Chondrocyte (in vitro differentiated cells): ENCODE results near the gene FKBP11. TPM values are rescaled to one million over a fixed set of nuclear protein-coding genes. Genes with fewer than 3 reads are reported as not detected.

Experiments used
- DNase-seq: peaks from one replicate; pipeline ENCODE4 v3.0.0; 2021; ENCODE audit warnings: mixed read lengths, low spot score
- H3K27ac Mint-ChIP-seq: one replicate; pipeline ENCODE4 v1.8.0; 2021; ENCODE audit warnings: mild to moderate bottlenecking, moderate library complexity, mixed read lengths; ENCODE audit not compliant: unreplicated experiment
- H3K27me3 Mint-ChIP-seq: 2 replicates; pipeline ENCODE4 v1.8.0; 2021; ENCODE audit warnings: low read depth, mixed read lengths
- H3K36me3 Mint-ChIP-seq: 2 replicates; pipeline ENCODE4 v1.8.0; 2021; ENCODE audit warnings: low read depth, mixed read lengths
- H3K4me1 Mint-ChIP-seq: 2 replicates; pipeline ENCODE4 v1.8.0; 2021; ENCODE audit warnings: low read depth, mild to moderate bottlenecking, mixed read lengths
- H3K4me3 Mint-ChIP-seq: one replicate; pipeline ENCODE4 v1.8.0; 2021; ENCODE audit warnings: mild to moderate bottlenecking, moderate library complexity, mixed read lengths; ENCODE audit not compliant: unreplicated experiment
- H3K9me3 Mint-ChIP-seq: 2 replicates; pipeline ENCODE4 v1.8.0; 2021; ENCODE audit warnings: low read depth, mixed read lengths
- total RNA-seq: library from RNA; stranded (reverse); gene quantifications from 3 replicates; pipeline ENCODE4 v1.2.1, GENCODE V29; 2021
- TF ChIP-seq, protein P1 (sequence below): fragments of 200-600 bp; sonication (generic); IDR thresholded peaks from 2 replicates; pipeline ENCODE4 v1.5.0; 2021; ENCODE audit warnings: antibody characterized with exemption, mild to moderate bottlenecking, moderate library complexity

Gene FKBP11
- total RNA-seq, 1 donor from 2014 or later = 23.5 TPM

- H3K27me3 Mint-ChIP-seq = no peaks in the 10 kb centered on the region
- H3K27ac Mint-ChIP-seq = peak overlapping the region; percentile 98
- TF ChIP-seq, protein P1, sequence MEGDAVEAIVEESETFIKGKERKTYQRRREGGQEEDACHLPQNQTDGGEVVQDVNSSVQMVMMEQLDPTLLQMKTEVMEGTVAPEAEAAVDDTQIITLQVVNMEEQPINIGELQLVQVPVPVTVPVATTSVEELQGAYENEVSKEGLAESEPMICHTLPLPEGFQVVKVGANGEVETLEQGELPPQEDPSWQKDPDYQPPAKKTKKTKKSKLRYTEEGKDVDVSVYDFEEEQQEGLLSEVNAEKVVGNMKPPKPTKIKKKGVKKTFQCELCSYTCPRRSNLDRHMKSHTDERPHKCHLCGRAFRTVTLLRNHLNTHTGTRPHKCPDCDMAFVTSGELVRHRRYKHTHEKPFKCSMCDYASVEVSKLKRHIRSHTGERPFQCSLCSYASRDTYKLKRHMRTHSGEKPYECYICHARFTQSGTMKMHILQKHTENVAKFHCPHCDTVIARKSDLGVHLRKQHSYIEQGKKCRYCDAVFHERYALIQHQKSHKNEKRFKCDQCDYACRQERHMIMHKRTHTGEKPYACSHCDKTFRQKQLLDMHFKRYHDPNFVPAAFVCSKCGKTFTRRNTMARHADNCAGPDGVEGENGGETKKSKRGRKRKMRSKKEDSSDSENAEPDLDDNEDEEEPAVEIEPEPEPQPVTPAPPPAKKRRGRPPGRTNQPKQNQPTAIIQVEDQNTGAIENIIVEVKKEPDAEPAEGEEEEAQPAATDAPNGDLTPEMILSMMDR = no peak
- no peak overlapping the region for H3K4me3 Mint-ChIP-seq
- no peaks in the 10 kb centered on the region for H3K9me3 Mint-ChIP-seq
- no peaks in the 10 kb centered on the region for H3K36me3 Mint-ChIP-seq
- peaks cover 31% of the 10 kb centered on the region for H3K4me1 Mint-ChIP-seq
- DNase-seq = no peak
Observed at GRCh38 chr12:48882972-48883304, 42.4 kb downstream of the FKBP11 start.

DNA sequence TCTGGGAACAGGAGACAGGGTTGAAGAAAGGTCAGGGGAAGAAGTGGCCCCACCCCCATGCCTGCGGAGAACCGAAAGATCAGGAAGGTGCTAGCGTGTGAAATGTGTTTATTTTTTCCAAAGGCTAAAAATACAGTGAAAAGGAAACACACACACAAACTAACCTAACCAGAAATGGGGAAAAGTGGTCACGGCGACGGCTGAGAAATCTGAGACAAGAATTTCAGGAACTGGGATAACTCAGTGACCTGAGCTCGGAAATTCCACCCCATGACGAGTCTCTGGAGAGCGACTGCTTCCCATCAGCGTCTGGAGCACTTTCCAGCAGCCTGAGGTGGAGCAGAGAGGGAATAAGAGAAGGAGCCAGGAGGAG is 43.0 kb downstream of the FKBP11 start:
- peak overlapping the region; percentile 98 for H3K27ac Mint-ChIP-seq
- H3K4me3 Mint-ChIP-seq = peak overlapping the region; percentile 62
- no peak for DNase-seq
- H3K27me3 Mint-ChIP-seq = no peaks in the 10 kb centered on the region
- H3K36me3 Mint-ChIP-seq = no peaks in the 10 kb centered on the region
- TF ChIP-seq, protein P1 = no peak
- no peaks in the 10 kb centered on the region for H3K9me3 Mint-ChIP-seq
- peaks cover 31% of the 10 kb centered on the region for H3K4me1 Mint-ChIP-seq

- Mint-ChIP-seq H3K4me1 (peaks cover 31% of the 10 kb centered on the region), H3K9me3 (no peaks in the 10 kb centered on the region), H3K4me3 (peak overlapping the region; percentile 62), H3K27ac (peak overlapping the region; percentile 98), H3K36me3 (no peaks in the 10 kb centered on the region), H3K27me3 (no peaks in the 10 kb centered on the region)
- no peak for DNase-seq
- TF ChIP-seq, protein P1 = no peak
Observed at GRCh38 chr12:48881686-48882314, 43.5 kb downstream of the FKBP11 start.

GRCh38 chr12:48880647-48881046 is 44.6 kb downstream of the FKBP11 start:
- TF ChIP-seq, protein P1 = no peak
- no peaks in the 10 kb centered on the region for H3K36me3 Mint-ChIP-seq
- no peak overlapping the region for H3K27ac Mint-ChIP-seq
- no peaks in the 10 kb centered on the region for H3K9me3 Mint-ChIP-seq
- DNase-seq = no peak
- H3K4me3 Mint-ChIP-seq = no peak overlapping the region
- no peaks in the 10 kb centered on the region for H3K27me3 Mint-ChIP-seq
- H3K4me1 Mint-ChIP-seq = peaks cover 31% of the 10 kb centered on the region

DNA sequence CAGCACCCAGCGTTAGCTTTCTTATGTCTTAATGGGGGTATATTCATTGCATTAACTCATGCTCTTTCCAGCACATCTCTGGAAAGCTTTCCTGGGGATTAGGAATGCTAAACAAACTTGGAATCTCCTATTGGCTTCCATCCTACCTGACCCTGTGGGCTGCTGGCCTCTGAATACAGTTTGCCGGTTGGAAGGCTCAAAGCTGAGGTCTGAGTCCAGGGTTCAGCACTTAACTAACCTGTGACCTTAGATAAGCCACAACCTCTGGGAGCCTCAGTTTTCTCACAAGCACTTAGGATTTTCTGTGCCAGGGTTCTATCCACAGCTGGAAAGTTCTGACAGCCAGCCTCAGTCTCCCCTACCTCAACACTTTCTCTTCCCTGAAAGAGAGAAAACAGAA is 46.7 kb downstream of the FKBP11 start:
- Mint-ChIP-seq H3K9me3 (no peaks in the 10 kb centered on the region), H3K4me1 (peaks cover 24% of the 10 kb centered on the region), H3K4me3 (no peak overlapping the region), H3K27ac (no peak overlapping the region), H3K36me3 (no peaks in the 10 kb centered on the region), H3K27me3 (no peaks in the 10 kb centered on the region)
- no peak for DNase-seq
- TF ChIP-seq, protein P1 = no peak
